NOMO-1 treated with DMSO at 0.1 percent for 48 hours (cell line): ENCODE data around the gene TOM1L2.
A peak's percentile ranks its signal among the peaks of the same experiment; 100 is the strongest.

Experiments
- DNase-seq: peaks from one replicate; lab custom pipeline; 2025; ENCODE audit not compliant: unreplicated experiment; lab: John Stamatoyannopoulos, UW

TOM1L2 gene

GRCh38 chr17:17972126-17972951 is at the start of gene TOM1L2, which contains the start of gene DRC3:
TSS of gene TOM1L2 (minus strand) at chr17:17972400. CDS start at chr17:17972313, 87 bp downstream.
TSS of gene DRC3 (plus strand) at chr17:17972862. CDS start at chr17:17977599, 4,737 bp downstream.
- DNase-seq: peak; percentile 100

- DNase-seq: no peak
These were observed 49.2 kb upstream of the TOM1L2 start for GRCh38 chr17:18021372-18021771.

GRCh38 chr17:18020971-18021370 is 48.8 kb upstream of the TOM1L2 start:
- DNase-seq: no peak

GRCh38 chr17:18019838-18020154 is 47.6 kb upstream of the TOM1L2 start:
- no peak for DNase-seq

- DNase-seq: no peak
These were observed 46.3 kb upstream of the TOM1L2 start for GRCh38 chr17:18018411-18018921.

GRCh38 chr17:18017958-18018357 is 45.8 kb upstream of the TOM1L2 start:
- no peak for DNase-seq

GRCh38 chr17:18016426-18016825 is 44.2 kb upstream of the TOM1L2 start:
- no peak for DNase-seq

- no peak for DNase-seq
These were observed 43.4 kb upstream of the TOM1L2 start for GRCh38 chr17:18015593-18015992.

GRCh38 chr17:18014006-18014405 is 41.8 kb upstream of the TOM1L2 start:
- DNase-seq: no peak

- DNase-seq: no peak
These were observed 39.1 kb upstream of the TOM1L2 start for GRCh38 chr17:18011286-18011685.

GRCh38 chr17:18009609-18010420 is 37.6 kb upstream of the TOM1L2 start:
- DNase-seq: no peak

- no peak for DNase-seq
These were observed 36.5 kb upstream of the TOM1L2 start for GRCh38 chr17:18008496-18009268.

GRCh38 chr17:18006495-18007239 is 34.5 kb upstream of the TOM1L2 start:
- no peak for DNase-seq

- DNase-seq: no peak
These were observed 33.3 kb upstream of the TOM1L2 start for GRCh38 chr17:18005496-18005895.

- no peak for DNase-seq
These were observed 32.7 kb upstream of the TOM1L2 start for GRCh38 chr17:18004884-18005305.

GRCh38 chr17:18004345-18004744 is 32.1 kb upstream of the TOM1L2 start:
- no peak for DNase-seq

GRCh38 chr17:18002171-18002570 is 30.0 kb upstream of the TOM1L2 start:
- no peak for DNase-seq

- no peak for DNase-seq
These were observed 27.8 kb upstream of the TOM1L2 start for GRCh38 chr17:18000030-18000408.

GRCh38 chr17:17999364-18000029 is 27.3 kb upstream of the TOM1L2 start:
- DNase-seq: no peak

GRCh38 chr17:17998934-17999333 is 26.7 kb upstream of the TOM1L2 start:
- no peak for DNase-seq
